H9 (cell line): ENCODE measurements around the gene PRELID2. TPM values are rescaled to one million over a fixed set of nuclear protein-coding genes. Genes with fewer than 3 reads are reported as not detected.
"Not testable (repeated sequence)": the region's sequence is repeated elsewhere in the genome, so short reads cannot be mapped to it uniquely, and the experiment has no call there.

ENCODE experiments used
- DNase-seq: peaks from one replicate; pipeline ENCODE4 v3.0.0-alpha.2; 2017
- H2AFZ ChIP-seq: one replicate; pipeline ENCODE4 v1.6.1; 2013; ENCODE audit warnings: mild to moderate bottlenecking, low read length, control low read depth, moderate library complexity
- H2AK5ac ChIP-seq: 2 replicates; pipeline ENCODE4 v1.6.1; 2013; ENCODE audit warnings: low read length, control low read depth, mixed read lengths; ENCODE audit not compliant: insufficient read length
- H2BK120ac ChIP-seq: one replicate; pipeline ENCODE4 v1.6.1; 2013; ENCODE audit warnings: low read depth, mild to moderate bottlenecking, low read length, control low read depth, inconsistent platforms; ENCODE audit not compliant: poor library complexity, severe bottlenecking
- H2BK12ac ChIP-seq: 2 replicates; pipeline ENCODE4 v1.6.1; 2013; ENCODE audit warnings: low read length, control low read depth, mixed read lengths, low read depth; ENCODE audit not compliant: insufficient read length
- H2BK15ac ChIP-seq: 2 replicates; pipeline ENCODE4 v1.6.1; 2013; ENCODE audit warnings: low read depth, low read length, control low read depth
- H2BK20ac ChIP-seq: one replicate; pipeline ENCODE4 v1.6.1; 2013; ENCODE audit warnings: low read depth, mild to moderate bottlenecking, low read length, control low read depth, inconsistent platforms; ENCODE audit not compliant: poor library complexity, severe bottlenecking
- H2BK5ac ChIP-seq: 2 replicates; pipeline ENCODE4 v1.6.1; 2013; ENCODE audit warnings: low read length, control low read depth, mixed read lengths; ENCODE audit not compliant: insufficient read length
- H3K14ac ChIP-seq: 2 replicates; pipeline ENCODE4 v1.6.1; 2013; ENCODE audit warnings: low read length, control low read depth; ENCODE audit not compliant: insufficient read depth
- H3K18ac ChIP-seq: 2 replicates; pipeline ENCODE4 v1.6.1; 2013; ENCODE audit warnings: low read depth, mild to moderate bottlenecking, mixed read lengths, low read length, control low read depth; ENCODE audit not compliant: insufficient read length
- H3K23ac ChIP-seq: 2 replicates; pipeline ENCODE4 v1.6.1; 2013; ENCODE audit warnings: low read length, control low read depth, mixed read lengths, low read depth; ENCODE audit not compliant: insufficient read length
- H3K23me2 ChIP-seq: 2 replicates; pipeline ENCODE4 v1.6.1; 2013; ENCODE audit warnings: low read depth, mild to moderate bottlenecking, mixed read lengths, low read length, control low read depth; ENCODE audit not compliant: insufficient read length, poor library complexity, severe bottlenecking
- H3K27ac ChIP-seq: 2 replicates; pipeline ENCODE4 v1.5.1; 2013; ENCODE audit warnings: low read length, control low read depth, mixed read lengths, low read depth; ENCODE audit not compliant: insufficient read length
- H3K27me3 ChIP-seq: 2 replicates; pipeline ENCODE4 v1.6.1; 2013; ENCODE audit warnings: low read length, control low read depth, inconsistent platforms; ENCODE audit not compliant: insufficient read depth
- H3K4ac ChIP-seq: 2 replicates; pipeline ENCODE4 v1.6.1; 2013; ENCODE audit warnings: low read depth, mild to moderate bottlenecking, control low read depth, inconsistent platforms, low read length, moderate library complexity
- H3K4me1 ChIP-seq: 2 replicates; pipeline ENCODE4 v1.6.1; 2013; ENCODE audit warnings: low read length, control low read depth, inconsistent platforms; ENCODE audit not compliant: insufficient read depth
- H3K4me2 ChIP-seq: 2 replicates; pipeline ENCODE4 v1.6.1; 2013; ENCODE audit warnings: low read length, control low read depth, mixed read lengths; ENCODE audit not compliant: insufficient read length, insufficient read depth
- H3K56ac ChIP-seq: 2 replicates; pipeline ENCODE4 v1.6.1; 2013; ENCODE audit warnings: low read depth, mild to moderate bottlenecking, mixed read lengths, low read length, control low read depth; ENCODE audit not compliant: insufficient read length
- H3K79me1 ChIP-seq: 2 replicates; pipeline ENCODE4 v1.6.1; 2013; ENCODE audit warnings: low read depth, mild to moderate bottlenecking, moderate library complexity, low read length, control low read depth, inconsistent platforms; ENCODE audit not compliant: insufficient read depth, poor library complexity, severe bottlenecking
- H3K79me2 ChIP-seq: 2 replicates; pipeline ENCODE4 v1.6.1; 2013; ENCODE audit warnings: low read length, control low read depth, inconsistent platforms; ENCODE audit not compliant: insufficient read depth
- H3K9ac ChIP-seq: 2 replicates; pipeline ENCODE4 v1.6.1; 2013; ENCODE audit warnings: low read length, control low read depth, mixed read lengths; ENCODE audit not compliant: insufficient read length; ENCODE audit errors: extremely low read depth
- H3K9me3 ChIP-seq: one replicate; pipeline ENCODE4 v1.6.1; 2013; ENCODE audit warnings: low read depth, low read length, inconsistent platforms; ENCODE audit not compliant: control insufficient read depth
- H3T11ph ChIP-seq: one replicate; pipeline ENCODE4 v1.6.1; 2013; ENCODE audit warnings: mild to moderate bottlenecking, low read length, control low read depth, inconsistent platforms
- H4K20me1 ChIP-seq: one replicate; pipeline ENCODE4 v1.6.1; 2013; ENCODE audit not compliant: control insufficient read depth, insufficient read length, insufficient read depth
- H4K5ac ChIP-seq: 2 replicates; pipeline ENCODE4 v1.6.1; 2013; ENCODE audit warnings: low read depth, mild to moderate bottlenecking, mixed read lengths, low read length, control low read depth; ENCODE audit not compliant: insufficient read length
- H4K8ac ChIP-seq: replicated peaks from 2 replicates; pipeline ENCODE4 v1.6.1; 2013; ENCODE audit warnings: low read length, control low read depth, mixed read lengths, low read depth; ENCODE audit not compliant: insufficient read length
- H4K91ac ChIP-seq: 2 replicates; pipeline ENCODE4 v1.6.1; 2013; ENCODE audit warnings: low read depth, mild to moderate bottlenecking, moderate library complexity, mixed read lengths, low read length, control low read depth; ENCODE audit not compliant: insufficient read length
- H3K27ac Mint-ChIP-seq, 3 experiments: 2 replicates in 2 of 3; 3 replicates in 1 of 3; pipeline ENCODE4 v1.8.0; 2020 to 2021; ENCODE audit warnings: mixed read lengths in 3 of 3, mild to moderate bottlenecking in 1 of 3, moderate library complexity in 1 of 3
- H3K27me3 Mint-ChIP-seq: 2 replicates; pipeline ENCODE4 v1.8.0; 2021; ENCODE audit warnings: low read depth, mild to moderate bottlenecking, moderate library complexity, mixed read lengths
- H3K36me3 Mint-ChIP-seq, 3 experiments: 2 replicates in 2 of 3; 3 replicates in 1 of 3; pipeline ENCODE4 v1.8.0; 2020 to 2021; ENCODE audit warnings: low read depth in 3 of 3, mixed read lengths in 3 of 3; ENCODE audit not compliant: insufficient read depth in 1 of 3
- H3K4me1 Mint-ChIP-seq, 2 experiments: 2 replicates each; pipeline ENCODE4 v1.8.0; 2020; ENCODE audit warnings: mixed read lengths in 2 of 2
- H3K4me3 Mint-ChIP-seq, 2 experiments: 2 replicates in 1 of 2; 3 replicates in 1 of 2; pipeline ENCODE4 v1.8.0; 2020 to 2021; ENCODE audit warnings: mild to moderate bottlenecking in 2 of 2, mixed read lengths in 2 of 2, moderate library complexity in 1 of 2
- H3K9me3 Mint-ChIP-seq, 2 experiments: 2 replicates in 1 of 2; 3 replicates in 1 of 2; pipeline ENCODE4 v1.8.0; 2020; ENCODE audit warnings: mild to moderate bottlenecking in 2 of 2, mixed read lengths in 2 of 2, moderate library complexity in 1 of 2
- CTCF ChIP-seq: fragments of 200-600 bp; sonication (generic); conservative IDR thresholded peaks from 3 replicates; pipeline ENCODE4 v1.8.0; 2021; ENCODE audit warnings: antibody characterized with exemption, mild to moderate bottlenecking
- WGBS: extraction: QIAGEN DNeasy Blood & Tissue Kit; methylation state at CpG from one replicate; pipeline ENCODE4 v1.1.7; 2013; ENCODE audit warnings: missing lambda C conversion rate, low lambda C conversion rate, mixed read lengths; ENCODE audit not compliant: insufficient read length; ENCODE audit errors: extremely low coverage; 5-methylcytosine and 5-hydroxymethylcytosine counted together
- total RNA-seq: library from RNA; stranded (reverse); gene quantifications from 2 replicates; pipeline ENCODE4 v1.2.1, GENCODE V29; 2021

PRELID2 gene
- total RNA-seq, 1 experiment from 2014 or later: 13.2 TPM

DNA sequence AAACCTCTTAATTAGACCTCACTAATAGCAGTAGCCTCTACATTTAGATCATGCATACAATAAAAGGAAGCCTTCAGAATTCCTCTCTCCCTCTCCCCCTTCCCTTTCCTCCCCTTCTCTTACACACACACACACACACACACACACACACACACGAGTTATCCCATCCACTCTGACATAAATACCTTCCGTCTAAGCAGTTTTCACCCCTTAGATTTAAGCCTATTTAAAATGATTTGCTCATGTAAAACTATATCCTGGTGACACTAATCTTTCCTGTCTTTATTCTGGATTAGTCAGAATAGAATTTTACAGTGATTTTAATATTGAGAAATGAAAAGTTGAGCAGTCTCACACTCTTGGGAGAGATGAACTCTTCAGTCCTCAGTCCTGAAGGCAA, 35.0 kb downstream of the PRELID2 start:
- Histone ChIP-seq H2AK5ac (no peak overlapping the region), H2BK120ac (no peak overlapping the region), H3K23ac (no peak overlapping the region), H2BK20ac (no peak overlapping the region), H3K4me2 (no peak overlapping the region), H3K4ac (no peak overlapping the region), H3K18ac (no peak overlapping the region), H3K4me1 (no peaks in the 10 kb centered on the region), H3K56ac (no peak overlapping the region), H3K9me3 (no peaks in the 10 kb centered on the region), H4K5ac (no peak overlapping the region), H3K79me2 (no peaks in the 10 kb centered on the region), H4K8ac (no peak overlapping the region), H3K27me3 (no peaks in the 10 kb centered on the region), H4K20me1 (no peaks in the 10 kb centered on the region), H3K27ac (no peak overlapping the region), H2BK15ac (no peak overlapping the region), H3K9ac (no peak overlapping the region), H4K91ac (no peak overlapping the region), H2AFZ (no peak overlapping the region), H3T11ph (no peak overlapping the region), H3K23me2 (no peaks in the 10 kb centered on the region), H2BK5ac (no peak overlapping the region), H3K79me1 (no peaks in the 10 kb centered on the region), H2BK12ac (no peak overlapping the region), H3K14ac (no peak overlapping the region)
- Mint-ChIP-seq H3K36me3 (no peaks in the 10 kb centered on the region), H3K9me3 (no peaks in the 10 kb centered on the region), H3K27me3 (no peaks in the 10 kb centered on the region), H3K4me3 (no peak overlapping the region), H3K27ac (no peak overlapping the region), H3K4me1 (peaks cover 6 to 9% of the 10 kb centered on the region in 2 experiments; a peak in 3 of 4 replicates)
- DNase-seq: no peak
- TF ChIP-seq CTCF: no peak
- WGBS: no CpG with 5 or more reads among the region's 2 CpGs

DNA sequence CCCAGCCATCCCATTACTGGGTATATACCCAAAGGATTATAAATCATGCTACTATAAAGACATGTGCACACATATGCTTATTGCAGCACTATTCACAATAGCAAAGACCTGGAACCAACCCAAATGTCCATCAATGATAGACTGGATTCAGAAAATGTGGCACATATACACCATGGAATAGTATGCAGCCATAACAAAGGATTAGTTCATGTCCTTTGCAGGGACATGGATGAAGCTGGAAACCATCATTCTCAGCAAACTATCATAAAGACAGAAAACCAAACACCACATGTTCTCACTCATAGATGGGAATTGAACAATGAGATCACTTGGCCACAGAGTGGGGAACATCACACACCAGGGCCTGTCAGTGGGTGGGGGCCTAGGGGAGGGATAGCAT, 36.6 kb downstream of the PRELID2 start:
- not testable (repeated sequence) for H3K79me1 ChIP-seq, H2BK120ac ChIP-seq, H4K8ac ChIP-seq, H3K27me3 ChIP-seq, H3K36me3 Mint-ChIP-seq, H3K4me1 Mint-ChIP-seq, H3K9me3 Mint-ChIP-seq, H4K5ac ChIP-seq, H3K18ac ChIP-seq, H3K4me3 Mint-ChIP-seq, H3K9ac ChIP-seq, DNase-seq, H2BK5ac ChIP-seq, H3K23me2 ChIP-seq, H2BK12ac ChIP-seq, H3K4me2 ChIP-seq, H2BK15ac ChIP-seq, H3K27me3 Mint-ChIP-seq, H3T11ph ChIP-seq, H3K23ac ChIP-seq, H3K79me2 ChIP-seq, H3K27ac ChIP-seq, H2AK5ac ChIP-seq, H4K91ac ChIP-seq, H3K56ac ChIP-seq, H3K4ac ChIP-seq, H2BK20ac ChIP-seq, H3K9me3 ChIP-seq, H3K4me1 ChIP-seq, H2AFZ ChIP-seq, H3K14ac ChIP-seq, H3K27ac Mint-ChIP-seq, H4K20me1 ChIP-seq
